ENCODE measurements around the gene TFIP11.

Gene TFIP11

DNA sequence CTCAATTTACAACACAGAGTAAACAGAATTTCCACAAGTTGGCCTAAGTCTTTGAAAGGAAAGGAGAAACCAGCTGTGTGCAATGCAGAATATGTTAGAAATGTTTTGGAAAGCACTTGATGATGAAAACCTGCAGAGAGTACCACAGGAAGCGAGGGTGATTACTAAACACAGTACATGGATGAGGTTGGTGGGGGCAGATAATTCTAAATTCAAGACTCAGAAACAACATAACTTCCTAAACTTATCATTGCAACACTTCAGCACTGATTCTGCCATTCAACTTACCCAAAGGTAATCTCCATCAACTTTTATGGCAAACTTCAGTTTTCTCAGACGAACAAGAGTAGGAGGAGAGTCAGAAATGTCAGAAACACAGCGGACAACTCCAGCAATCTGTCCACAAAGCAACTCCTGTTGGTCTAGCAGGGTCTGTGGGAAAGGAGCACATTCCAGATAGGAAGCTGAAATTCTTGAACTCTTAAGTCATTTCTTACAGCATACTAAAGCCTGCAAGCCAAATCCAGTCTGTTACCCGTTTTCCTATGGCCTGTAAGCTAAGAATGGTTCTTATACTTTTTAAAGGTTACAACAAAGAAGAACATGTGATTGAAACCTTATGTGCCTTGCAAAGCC, 35.5 kb downstream of the TFIP11 start:
- no peak for FAIRE-seq

DNA sequence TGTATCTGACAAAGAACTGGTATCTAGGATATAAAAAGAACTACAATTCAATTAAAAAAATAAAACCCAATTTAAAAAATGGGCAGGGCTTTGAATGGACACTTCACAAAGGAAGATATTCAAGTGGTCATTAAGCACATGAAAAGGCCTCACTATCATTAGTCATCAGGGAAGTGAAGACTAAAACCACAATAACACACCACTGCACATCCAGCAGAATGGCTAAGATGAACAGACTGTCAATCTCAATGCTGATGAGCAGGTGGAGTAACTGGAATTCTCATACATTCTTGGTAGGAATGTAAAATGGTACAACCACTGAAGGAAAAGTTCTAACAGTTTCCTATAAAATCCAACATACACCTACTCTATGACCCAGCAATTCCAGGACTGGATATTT, 37.6 kb downstream of the TFIP11 start:
- FAIRE-seq, result no peak

DNA sequence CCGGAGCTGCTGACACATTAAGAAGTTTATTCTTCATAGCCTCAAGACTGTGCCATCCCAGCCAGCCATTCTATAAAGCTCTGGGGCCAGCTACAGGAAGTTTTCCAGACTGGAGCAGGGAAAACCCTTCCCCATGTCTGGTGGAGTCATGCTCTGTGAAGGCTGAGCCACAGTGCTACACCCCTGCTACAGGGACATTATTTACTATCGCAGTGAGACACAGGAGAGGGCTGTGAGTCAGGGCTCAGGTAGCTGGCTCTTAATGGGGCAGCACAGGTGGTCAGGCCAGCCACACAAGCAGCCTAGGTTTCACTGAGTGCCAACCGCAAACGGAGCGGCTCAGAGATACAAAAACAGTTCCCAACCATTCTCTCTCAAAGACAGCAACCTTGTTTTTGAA, 40.8 kb downstream of the TFIP11 start:
- no peak for FAIRE-seq

DNA sequence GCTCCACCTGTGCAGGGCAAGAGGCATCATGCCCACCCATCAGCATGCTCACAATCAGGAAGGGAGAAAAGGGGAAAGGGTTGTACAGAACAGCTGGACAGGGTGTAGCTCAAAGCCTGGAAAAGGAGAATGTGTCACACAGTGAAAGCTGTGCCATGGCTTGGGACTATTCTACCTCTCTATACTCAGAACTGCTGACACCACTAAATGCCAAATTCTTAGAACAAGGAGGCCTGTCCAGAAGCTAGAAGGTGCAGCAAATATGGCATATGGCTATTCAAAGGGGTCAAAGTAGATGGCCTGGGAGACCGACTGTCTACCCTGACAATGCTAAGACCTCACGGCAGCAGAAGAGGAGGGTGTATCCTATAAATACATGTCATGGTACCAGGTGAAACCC, 41.5 kb downstream of the TFIP11 start:
- FAIRE-seq, result no peak

DNA sequence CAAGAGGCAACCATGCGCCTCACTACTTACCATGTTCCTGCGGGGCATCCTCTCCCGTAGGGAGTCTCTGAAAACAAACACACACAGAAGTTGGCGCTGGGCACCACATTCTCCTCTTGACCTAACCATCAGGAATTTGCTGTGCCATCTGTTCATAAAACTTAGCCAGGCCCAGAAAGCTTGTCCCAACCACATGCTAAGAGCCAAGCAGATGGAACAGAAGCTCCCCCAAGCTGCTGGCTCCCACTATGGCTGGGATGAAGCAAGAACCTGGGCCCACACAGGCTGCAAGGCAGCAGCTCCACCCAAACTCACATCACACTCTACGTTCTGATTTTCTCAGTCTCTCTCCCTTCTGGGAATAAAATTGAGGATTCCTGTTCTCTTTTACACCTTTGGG, 46.1 kb downstream of the TFIP11 start:
- FAIRE-seq, result no peak

DNA sequence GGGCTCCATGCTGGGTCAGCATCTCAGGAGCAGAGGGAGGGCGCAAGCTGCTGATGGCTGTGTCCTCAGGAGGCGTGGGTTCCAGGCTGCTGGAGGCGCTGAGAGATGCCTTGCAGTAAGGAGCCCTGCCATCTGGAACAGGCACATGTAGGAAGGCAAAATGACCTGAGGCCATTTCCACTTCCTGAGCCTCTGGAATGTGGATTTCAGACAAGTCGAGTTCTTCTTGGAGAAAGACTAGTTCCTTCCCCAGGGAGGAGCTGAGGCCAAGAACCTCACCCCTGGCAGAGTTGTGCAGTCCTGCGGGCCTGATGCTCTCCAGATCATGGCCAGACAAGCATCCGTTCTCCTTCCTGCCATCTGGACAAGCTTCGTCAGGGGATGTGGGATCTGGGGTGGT, 48.0 kb downstream of the TFIP11 start:
- FAIRE-seq, result no peak

DNA sequence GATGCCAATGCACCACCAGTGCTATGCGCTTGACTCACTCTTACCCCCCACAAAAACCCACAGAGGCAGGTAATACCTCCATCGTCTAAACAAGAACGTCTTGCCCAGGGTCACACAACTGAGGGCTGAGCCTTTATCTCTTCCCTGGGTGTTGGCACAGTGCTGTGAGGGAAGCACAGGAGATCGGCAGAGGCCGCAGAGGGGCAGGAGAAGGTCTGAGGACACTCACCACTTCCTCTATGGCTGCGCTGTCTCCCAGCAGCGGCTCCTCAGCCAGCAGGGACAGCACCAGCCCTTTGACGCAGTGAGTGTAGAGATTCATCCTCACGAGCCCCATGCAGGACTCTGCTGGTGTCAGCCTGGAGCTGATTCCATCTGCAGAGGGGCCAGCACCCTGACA, 48.6 kb downstream of the TFIP11 start:
- no peak for FAIRE-seq

DNA sequence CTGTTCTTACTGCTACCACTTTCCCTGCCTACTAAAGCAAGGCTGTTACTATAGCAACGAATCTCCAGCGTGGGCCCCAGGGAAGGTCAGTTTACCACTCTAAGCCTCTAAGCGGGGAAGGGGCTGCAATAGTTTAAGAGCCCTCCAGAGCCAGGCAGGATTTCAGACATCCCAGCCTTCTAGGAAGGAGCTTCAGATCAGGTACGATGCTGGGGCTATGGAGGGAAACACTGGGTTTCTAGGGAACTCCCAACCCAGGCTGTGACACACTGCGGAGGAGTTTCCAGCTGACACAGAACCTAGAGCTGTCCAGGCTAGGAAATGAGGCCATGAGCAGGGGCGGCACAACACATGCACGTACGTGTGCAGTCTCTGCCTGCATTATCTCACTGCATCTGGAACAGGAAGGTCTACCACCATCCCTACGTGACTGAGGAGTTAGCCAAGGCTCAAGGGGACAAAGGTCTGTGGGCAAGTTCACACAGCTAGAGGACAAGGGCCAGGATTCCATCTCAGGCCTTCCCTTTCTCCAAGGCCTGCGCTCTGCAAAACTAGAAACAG, 49.1 kb downstream of the TFIP11 start:
- FAIRE-seq, result no peak

DNA sequence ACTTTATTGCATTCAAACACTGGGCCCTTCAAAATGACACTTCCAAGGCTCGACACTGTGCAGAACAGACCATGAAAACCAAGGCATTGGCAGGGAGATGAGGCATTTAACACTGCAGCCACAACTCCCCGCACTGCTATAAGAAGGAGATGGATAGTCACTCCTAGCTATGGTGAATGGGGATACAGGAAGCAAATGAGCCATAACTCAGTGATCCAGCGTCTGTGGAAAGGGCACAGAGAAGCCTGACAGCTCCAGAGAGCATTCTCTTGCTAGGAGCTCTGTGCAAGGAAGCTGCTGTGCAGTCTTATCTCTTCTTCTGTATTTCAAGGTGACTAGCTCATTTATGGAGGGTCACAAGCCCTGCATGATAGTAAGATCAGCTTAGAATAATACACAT, 49.6 kb downstream of the TFIP11 start:
- FAIRE-seq, result no peak

DNA sequence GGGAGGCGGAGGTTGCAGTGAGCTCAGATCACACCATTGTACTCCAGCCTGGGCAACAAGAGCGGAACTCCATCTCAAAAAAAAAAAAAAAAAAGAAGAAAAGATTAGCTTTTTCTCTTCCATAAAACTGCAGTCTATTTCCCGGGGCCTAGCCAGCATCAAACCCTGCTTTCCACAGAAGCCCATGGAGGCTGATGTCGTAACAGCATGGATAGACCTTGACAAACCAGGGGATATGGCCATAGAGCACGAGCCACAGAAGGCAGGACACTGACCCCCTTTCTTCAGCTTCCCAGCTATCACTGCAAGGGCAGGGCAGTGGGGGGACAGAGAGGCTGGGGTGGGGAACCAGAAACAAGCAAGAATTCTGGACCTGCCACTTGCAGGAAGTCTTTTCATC, 50.2 kb downstream of the TFIP11 start:
- no peak for FAIRE-seq

DNA sequence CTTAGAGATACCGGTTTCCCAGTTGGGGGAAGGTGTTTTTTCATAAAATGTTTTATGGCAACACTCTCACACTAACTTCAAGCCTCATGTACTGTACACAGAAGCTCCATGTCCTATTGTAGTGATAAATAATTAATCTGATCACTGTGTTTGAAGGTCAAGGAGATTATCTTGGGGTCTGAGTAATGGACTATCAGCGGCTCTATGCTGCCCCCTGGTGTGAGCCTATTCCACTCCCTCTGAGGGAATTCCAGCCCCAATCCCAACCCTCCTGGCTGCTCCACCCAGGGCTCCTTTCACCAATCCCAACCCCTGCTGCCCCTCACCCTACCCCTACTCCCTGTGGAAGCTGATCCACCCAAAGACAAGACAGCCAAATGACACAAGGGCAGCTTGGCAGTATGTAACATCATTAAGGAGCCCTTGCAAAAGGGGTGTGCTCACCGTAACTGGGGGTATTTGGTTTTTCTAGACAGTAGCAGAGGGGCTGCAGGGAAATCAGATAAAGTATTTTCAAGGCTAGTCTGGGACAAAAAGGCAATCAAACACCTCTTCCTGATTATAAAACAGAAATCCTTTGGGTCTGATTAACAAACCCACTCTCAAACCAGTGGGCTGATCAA, 51.0 kb downstream of the TFIP11 start:
- no peak for FAIRE-seq

DNA sequence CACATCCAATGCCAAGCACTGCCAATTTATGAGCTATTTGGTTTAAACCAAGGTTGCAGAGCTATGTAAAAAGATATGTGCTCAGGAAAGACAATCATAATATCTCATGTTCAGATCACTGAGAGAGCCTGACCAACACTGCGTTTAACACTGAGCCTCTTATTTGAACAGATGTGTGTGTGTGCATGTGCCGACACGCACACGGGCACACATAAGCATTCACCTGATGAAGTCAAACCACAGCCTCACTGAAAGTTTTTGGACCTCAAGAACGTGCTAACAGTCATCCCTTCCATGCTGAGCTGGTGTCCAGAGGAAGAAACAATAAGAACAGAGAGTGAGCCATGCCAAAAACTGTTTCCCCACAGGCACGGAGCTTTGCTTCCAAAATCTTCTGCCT, 52.1 kb downstream of the TFIP11 start:
- no peak for FAIRE-seq

DNA sequence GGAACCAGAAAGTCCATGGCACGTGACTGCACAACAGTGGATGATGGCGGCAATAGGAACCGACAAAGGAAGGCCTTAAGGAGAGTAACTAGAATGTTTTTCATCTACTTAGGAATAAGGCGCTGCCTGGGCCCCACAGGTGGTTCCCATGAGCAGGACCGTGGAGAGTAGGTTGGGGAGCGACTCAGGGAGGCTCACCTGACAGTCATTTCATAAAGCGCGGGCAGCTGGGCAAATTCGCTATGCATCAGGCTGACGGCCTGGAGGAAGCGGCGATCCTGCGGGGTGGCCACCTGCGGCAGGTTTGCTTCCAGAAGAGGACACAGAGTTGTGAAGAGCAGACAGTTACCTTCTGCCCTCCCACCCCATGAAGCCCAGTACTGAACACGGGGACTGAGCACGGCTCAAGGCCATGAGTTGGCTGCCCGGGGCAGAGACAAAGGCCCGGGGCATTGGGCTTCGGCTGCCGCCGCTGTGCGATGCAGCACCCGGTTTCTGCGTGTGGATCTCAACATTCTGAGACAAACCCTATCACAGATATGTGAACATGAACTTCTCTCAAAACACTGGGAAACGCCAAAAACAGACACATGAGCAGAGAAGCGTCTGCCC, 54.5 kb downstream of the TFIP11 start:
- no peak for FAIRE-seq

DNA sequence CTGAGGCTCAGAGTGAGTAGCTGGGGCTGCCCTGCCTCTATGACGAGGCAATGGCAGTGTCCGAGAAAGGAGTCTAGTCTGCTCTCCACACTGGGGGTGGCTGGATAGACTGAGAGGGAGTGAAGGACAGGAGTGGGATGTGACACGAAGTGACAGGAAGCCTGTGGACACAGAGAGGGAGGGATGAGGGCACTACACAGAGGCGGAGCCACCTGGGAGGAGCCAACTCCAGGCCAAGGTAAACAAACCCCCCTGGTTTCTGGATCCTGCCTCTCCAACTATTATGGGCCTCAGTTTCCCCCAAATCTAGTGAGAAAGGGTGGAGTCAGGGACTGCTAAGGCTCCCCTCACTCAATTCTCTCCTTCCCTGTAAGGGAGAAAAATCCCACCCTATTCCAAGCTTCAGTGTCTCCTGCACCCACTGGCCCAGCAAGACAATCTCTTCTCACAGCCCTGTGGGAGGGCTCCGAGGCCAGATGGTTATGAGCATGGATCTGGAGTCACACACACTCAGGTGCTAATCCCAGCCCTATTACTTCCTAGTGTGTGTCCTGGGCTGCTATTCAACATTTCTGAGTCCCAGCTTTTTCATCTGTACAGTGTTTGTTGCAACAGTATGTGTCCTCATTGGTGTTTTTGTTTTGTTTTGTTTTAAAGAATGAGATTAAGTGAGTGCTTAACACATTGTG, 58.3 kb downstream of the TFIP11 start:
- FAIRE-seq, result no peak

DNA sequence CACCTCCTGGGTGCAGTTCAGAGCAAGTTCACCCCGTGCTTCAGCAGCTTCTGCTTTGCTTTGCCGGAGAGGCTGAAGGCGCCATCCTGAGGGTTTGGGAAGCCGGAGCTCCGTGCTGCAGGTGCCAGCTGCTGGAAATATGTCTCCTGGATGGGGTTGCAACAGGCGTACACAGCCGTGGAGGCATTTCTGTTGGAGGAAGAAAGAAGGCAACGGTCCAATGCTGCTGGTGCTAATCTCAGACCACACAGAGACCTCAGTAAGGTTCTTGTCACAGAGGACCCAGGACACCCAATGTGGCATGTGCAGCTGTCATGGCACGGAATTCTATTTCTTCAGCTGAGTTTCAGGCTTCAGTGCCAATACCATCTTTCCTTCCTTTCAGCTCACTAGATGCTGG, 59.1 kb downstream of the TFIP11 start:
- no peak for FAIRE-seq

DNA sequence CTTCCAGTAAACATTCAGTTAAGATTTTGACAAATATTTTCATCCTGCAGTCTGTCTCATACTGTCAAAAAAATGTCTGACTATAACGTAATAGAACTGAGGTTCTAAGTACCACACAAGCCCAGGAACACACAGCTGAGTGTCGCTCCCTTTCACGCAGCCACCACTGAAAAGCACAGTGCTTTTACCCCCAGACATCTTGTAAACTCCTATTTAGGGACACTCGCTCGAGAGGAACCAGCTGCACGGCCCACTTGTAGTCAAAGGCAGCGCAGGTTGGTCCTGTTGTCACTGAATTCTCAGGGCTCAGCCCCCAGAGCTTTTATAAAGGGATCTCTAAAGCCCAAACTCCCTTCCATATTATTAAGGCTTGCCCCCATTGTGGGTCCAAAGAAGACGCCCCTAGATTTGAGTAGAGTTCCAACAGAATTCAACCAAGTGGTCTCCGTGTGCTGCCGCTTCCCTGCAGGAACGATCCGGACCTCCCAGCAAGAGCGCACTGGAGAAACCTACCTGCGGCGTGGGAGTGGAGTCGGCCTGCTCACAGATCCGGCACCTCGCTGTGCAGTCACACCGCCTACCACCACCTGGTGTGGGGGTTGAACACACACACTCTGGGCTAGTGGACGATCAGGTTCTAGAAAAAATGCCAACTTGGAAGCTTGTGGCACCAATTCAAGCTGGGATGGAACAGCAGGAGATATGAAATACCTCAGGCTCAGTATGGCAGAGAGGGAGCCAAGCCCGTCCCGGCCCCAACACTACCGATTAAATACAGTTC, 59.8 kb downstream of the TFIP11 start:
- no peak for FAIRE-seq

DNA sequence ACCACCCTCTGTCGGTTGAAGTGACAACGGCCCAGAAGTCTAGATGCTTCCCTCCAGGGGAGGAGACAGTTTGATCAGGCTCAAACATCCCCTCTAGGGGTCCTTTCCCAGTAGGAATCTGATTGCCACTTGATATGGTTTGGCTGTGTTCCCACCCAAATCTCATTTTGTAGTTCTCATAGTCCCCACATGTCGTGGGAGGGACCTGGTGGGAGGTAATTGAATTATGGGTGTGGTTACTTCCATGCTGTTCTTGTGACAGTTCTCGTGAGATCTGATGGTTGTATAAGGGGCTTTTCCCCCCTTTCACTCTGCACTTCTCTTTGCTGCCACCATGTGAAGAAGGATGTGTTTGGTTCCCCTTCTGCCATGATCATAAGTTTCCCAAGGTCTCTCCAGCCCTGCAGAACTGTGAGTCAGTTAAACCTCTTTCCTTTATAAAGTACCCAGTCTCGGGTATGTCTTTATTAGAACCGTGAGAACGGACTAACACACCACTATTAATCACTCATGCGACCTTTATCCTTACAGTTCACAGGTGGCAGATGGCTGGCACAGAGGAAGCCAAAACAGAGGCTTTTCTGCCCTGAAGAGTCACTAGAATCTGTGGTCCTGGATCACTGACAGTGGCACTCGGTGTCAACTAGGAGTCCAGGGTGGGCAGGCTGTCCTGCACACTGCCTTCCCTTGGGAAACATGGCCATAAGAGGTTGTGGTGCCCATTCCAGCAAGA, 61.7 kb downstream of the TFIP11 start:
- FAIRE-seq, result no peak

DNA sequence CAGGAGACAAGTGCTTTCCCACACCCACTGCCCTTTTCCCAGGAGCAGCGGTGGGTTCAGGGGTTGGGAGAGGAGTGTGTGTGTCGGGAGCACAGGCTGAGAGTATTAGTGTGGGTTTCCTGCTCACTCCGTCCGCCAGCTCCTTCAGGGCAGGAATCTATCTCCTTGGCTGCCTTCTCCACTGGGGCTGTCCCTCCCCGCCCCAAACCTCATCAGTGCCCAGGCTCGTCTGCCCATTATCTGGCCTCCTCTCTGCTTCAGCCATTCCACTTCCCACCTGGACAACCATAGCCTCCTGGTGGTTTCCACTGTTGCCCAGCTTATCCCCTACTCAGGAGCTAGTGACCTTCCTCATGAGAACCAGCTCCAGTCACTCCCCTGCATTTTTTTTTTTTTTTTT, 63.3 kb downstream of the TFIP11 start:
- no peak for FAIRE-seq

DNA sequence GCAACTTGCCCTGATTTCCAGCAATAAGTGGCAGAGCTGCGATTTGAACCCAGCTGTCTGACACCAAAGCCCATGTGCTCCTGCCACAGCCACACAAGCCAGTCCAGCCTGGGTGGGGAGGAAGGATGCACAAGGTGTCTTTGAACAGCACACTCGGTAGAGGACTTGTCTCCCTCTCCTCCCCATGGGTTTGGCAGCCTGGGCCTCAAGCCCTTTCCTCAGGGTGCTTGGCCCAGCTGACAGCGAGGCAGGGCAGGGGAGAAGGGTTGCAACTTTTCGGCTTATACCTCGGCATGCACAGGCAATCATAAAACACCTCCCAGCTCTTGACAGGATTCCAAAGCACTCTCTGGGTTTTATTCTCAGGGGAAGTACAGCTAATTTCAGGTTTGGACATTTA, 63.9 kb downstream of the TFIP11 start:
- no peak for FAIRE-seq

DNA sequence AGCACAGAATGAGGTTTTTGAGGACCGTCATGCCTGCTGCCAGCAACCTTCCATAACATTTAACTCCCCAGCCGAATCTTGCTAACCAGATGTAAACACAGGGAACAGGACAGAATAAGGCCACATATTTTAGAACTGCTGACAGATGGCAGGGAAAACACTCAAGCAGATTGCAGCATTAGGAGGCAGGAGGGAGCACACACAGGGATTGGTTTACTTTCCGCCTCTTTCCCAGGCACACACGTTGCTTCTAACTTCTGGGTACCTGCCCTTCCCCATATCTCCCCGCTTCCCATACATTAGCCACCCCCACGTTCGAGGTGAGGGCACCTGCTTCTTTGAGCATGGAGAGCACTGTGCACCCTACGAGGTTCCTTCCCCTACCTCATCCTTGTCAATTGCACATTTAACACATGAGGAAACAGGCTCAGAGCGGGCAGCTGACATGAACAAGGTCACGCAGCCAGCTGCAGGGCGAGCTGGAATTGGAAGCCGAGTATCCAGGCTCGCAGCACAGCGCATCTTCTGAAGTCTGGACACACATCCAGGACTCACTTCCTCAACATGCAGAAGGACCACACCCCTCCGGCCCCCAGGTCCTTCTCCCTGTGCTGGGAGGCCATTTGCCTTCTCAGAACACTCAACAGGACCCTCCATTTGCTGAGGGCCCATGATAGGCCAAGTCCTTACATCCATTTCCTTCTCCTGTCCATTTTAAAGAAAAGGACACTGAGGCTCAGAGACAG, 64.5 kb downstream of the TFIP11 start:
- FAIRE-seq, result no peak

DNA sequence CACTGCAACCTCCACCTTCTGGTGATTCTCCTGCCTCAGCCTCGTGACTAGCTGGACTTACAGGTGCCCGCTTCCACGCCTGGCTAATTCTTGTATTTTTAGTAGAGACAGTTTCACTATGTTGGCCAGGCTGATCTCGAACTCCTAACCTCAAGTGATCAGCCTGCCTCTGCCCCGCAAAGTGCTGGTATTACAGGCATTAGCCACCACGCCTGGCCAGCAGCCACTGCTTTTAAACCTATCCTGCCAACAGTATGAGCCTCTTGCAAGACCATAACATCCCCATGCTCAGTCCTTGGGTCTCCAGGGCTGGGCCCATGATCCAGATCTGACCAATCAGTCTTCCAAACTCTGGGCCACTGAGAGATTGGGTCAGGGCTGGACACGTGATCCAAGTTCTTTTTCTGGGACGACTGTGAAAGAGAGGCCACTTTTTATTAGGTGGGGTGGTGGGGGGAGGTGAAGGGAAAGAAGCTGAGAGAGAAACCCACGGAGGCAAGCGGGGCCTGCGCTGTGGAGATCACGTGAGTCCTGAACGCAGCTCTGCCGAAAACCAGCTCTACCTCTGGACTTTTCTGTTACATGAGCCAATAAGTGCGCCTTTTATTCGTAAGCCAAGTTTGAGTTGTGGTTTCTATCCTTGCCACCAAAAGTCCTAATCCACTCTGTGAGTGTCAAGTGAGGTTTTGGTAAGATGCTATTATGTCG, 65.3 kb downstream of the TFIP11 start:
- no peak for FAIRE-seq
